Measurements from ENCODE around the gene ONECUT2. TPM values are rescaled to one million over a fixed set of nuclear protein-coding genes. Genes with fewer than 3 reads are reported as not detected.
A peak's percentile ranks its signal among the peaks of the same experiment; 100 is the strongest.
"Not testable (repeated sequence)": the region's sequence is repeated elsewhere in the genome, so short reads cannot be mapped to it uniquely, and the experiment has no call there.

The ONECUT2 gene
- under 1 TPM in 3 of 6 donors, not detected in 3; 0.06 to 0.24 (median 0.10) TPM for total RNA-seq

GRCh38 chr18:57434536-57435494 is at the start of gene ONECUT2:
ONECUT2 (plus strand) TSS chr18:57435374; CDS start chr18:57435717, 343 bp downstream.
- TF ChIP-seq POLR2A (IDR thresholded peaks at IDR 0.05) (no peak), CTCF (IDR thresholded peaks at IDR 0.05) (no peak), EP300 (IDR thresholded peaks at IDR 0.05) (no peak), POLR2AphosphoS5 (IDR thresholded peaks at IDR 0.05) (no peak)
- Histone ChIP-seq H3K27ac (no peak within 1 kb of the TSS), H3K4me3 (peak within 1 kb of the TSS; percentile 44 to 64 (median 50)), H3K4me1 (peaks cover 29 to 67% (median 50%) of the 10 kb centered on the region in 4 donors), H3K27me3 (peaks cover 0 to 88% (median 50%) of the 10 kb centered on the region in 4 donors), H3K36me3 (no peaks in the 10 kb centered on the region), H3K9me3 (no peaks in the 10 kb centered on the region)
- peak; percentile 95 to 96 for ATAC-seq (ENCODE audit: low FRiP score in 2 of 2)
- WGBS, 2 donors = 2% methylated on average over 36 to 45 of the region's 69 CpGs
- DNase-seq = peak; percentile 90 to 97

GRCh38 chr18:57389271-57389670 is 45.9 kb upstream of the ONECUT2 start:
- no peaks in the 10 kb centered on the region for H3K4me1 ChIP-seq
- TF ChIP-seq POLR2A (IDR thresholded peaks at IDR 0.05) = no peak
- no peak for TF ChIP-seq CTCF (IDR thresholded peaks at IDR 0.05)
- no peak for TF ChIP-seq EP300 (IDR thresholded peaks at IDR 0.05)
- no peak for TF ChIP-seq POLR2AphosphoS5 (IDR thresholded peaks at IDR 0.05)
- H3K36me3 ChIP-seq = no peaks in the 10 kb centered on the region
- H3K27ac ChIP-seq = no peak overlapping the region
- ATAC-seq (ENCODE audit: low FRiP score in 2 of 2) (no peak), DNase-seq (no peak)
- no peaks in the 10 kb centered on the region for H3K27me3 ChIP-seq
- 52 to 60% methylated on average over 2 of the region's 2 CpGs for WGBS, 2 donors
- no peak overlapping the region for H3K4me3 ChIP-seq
- H3K9me3 ChIP-seq = no peaks in the 10 kb centered on the region

GRCh38 chr18:57390044-57390443 is 45.1 kb upstream of the ONECUT2 start:
- Histone ChIP-seq H3K27ac (no peak overlapping the region), H3K4me1 (no peaks in the 10 kb centered on the region), H3K9me3 (no peaks in the 10 kb centered on the region), H3K36me3 (no peaks in the 10 kb centered on the region), H3K27me3 (no peaks in the 10 kb centered on the region), H3K4me3 (no peak overlapping the region)
- no peak for DNase-seq
- WGBS, 2 donors = 57 to 64% methylated on average over 3 of the region's 3 CpGs
- TF ChIP-seq CTCF (IDR thresholded peaks at IDR 0.05) = no peak
- no peak for TF ChIP-seq POLR2AphosphoS5 (IDR thresholded peaks at IDR 0.05)
- no peak for TF ChIP-seq EP300 (IDR thresholded peaks at IDR 0.05)
- ATAC-seq (ENCODE audit: low FRiP score in 2 of 2) = no peak

GRCh38 chr18:57394749-57395148 is 40.4 kb upstream of the ONECUT2 start:
- not testable (repeated sequence) for H3K36me3 ChIP-seq; H3K27me3 ChIP-seq; H3K4me3 ChIP-seq; DNase-seq; ATAC-seq (ENCODE audit: low FRiP score in 2 of 2); H3K27ac ChIP-seq; H3K9me3 ChIP-seq; H3K4me1 ChIP-seq
- 76 to 88% methylated on average over 1 of the region's 1 CpG for WGBS, 2 donors

GRCh38 chr18:57396831-57397230 is 38.3 kb upstream of the ONECUT2 start:
- not testable (repeated sequence) for H3K27me3 ChIP-seq; H3K9me3 ChIP-seq; H3K4me1 ChIP-seq; H3K4me3 ChIP-seq; ATAC-seq (ENCODE audit: low FRiP score in 2 of 2); H3K27ac ChIP-seq; H3K36me3 ChIP-seq; DNase-seq
- WGBS, 2 donors = 96 to 98% methylated on average over 7 of the region's 7 CpGs
